C4-2B (cell line): ENCODE data around the gene COL24A1.

Source experiments
- H3K27ac ChIP-seq: fragments of 450-650 bp; 2 replicates; pipeline ENCODE4 v1.5.1; 2017
- CTCF ChIP-seq: fragments of 450-650 bp; conservative IDR thresholded peaks from 2 replicates; pipeline ENCODE4 v1.5.1; 2017; ENCODE audit warnings: mild to moderate bottlenecking
- ZFX ChIP-seq: fragments of 450-650 bp; IDR thresholded peaks from 2 replicates; pipeline ENCODE4 v1.6.1; 2017

COL24A1 gene

GRCh38 chr1:86015375-86015774 is 141.2 kb downstream of the COL24A1 start:
- TF ChIP-seq ZFX (no peak), CTCF (no peak)
- no peak overlapping the region for H3K27ac ChIP-seq

GRCh38 chr1:86000601-86001000 is 156.0 kb downstream of the COL24A1 start:
- no peak overlapping the region for H3K27ac ChIP-seq
- TF ChIP-seq ZFX: no peak
- TF ChIP-seq CTCF: no peak

- TF ChIP-seq CTCF (no peak), ZFX (no peak)
- H3K27ac ChIP-seq: no peak overlapping the region
Observed at GRCh38 chr1:85998105-85998855, 158.3 kb downstream of the COL24A1 start.

- H3K27ac ChIP-seq: no peak overlapping the region
- TF ChIP-seq ZFX (no peak), CTCF (no peak)
Observed at GRCh38 chr1:85992791-85993190, 163.8 kb downstream of the COL24A1 start.

- no peak overlapping the region for H3K27ac ChIP-seq
- TF ChIP-seq CTCF: no peak
- no peak for TF ChIP-seq ZFX
Observed at GRCh38 chr1:85991261-85991660, 165.3 kb downstream of the COL24A1 start.

- H3K27ac ChIP-seq: no peak overlapping the region
- TF ChIP-seq ZFX (no peak), CTCF (no peak)
Observed at GRCh38 chr1:85984636-85985035, 171.9 kb downstream of the COL24A1 start.

GRCh38 chr1:85983316-85983715 is 173.3 kb downstream of the COL24A1 start:
- TF ChIP-seq ZFX: no peak
- no peak for TF ChIP-seq CTCF
- no peak overlapping the region for H3K27ac ChIP-seq
